K562 (cell line): ENCODE data around the gene SH3BP5. TPM values are rescaled to one million over a fixed set of nuclear protein-coding genes. Genes with fewer than 3 reads are reported as not detected.

Experiments
- ATAC-seq: fragments of 200-7000 bp; cut with Tn5 transposase; 3 replicates; pipeline ENCODE4 v1.9.1; 2020; ENCODE audit warnings: moderate library complexity
- Bru-seq: library from RNA; stranded (reverse); fragments of 400-500 nt; gene quantifications from one replicate; lab custom pipeline; 2021; lab: Mats Ljungman, UMichigan
- BruChase-seq, 2 experiments: library from RNA; stranded (reverse); fragments of 400-500 nt; gene quantifications; one replicate each; lab custom pipeline; 2021; lab: Mats Ljungman, UMichigan
- BruUV-seq: library from RNA; stranded (reverse); fragments of 400-500 nt; replicated peaks from 2 replicates; lab custom pipeline; 2021; lab: Mats Ljungman, UMichigan
- CTCF ChIA-PET: fragments of 300-600 bp; formaldehyde crosslinking; extraction: SDS; loops from one replicate; lab custom pipeline; 2021; ENCODE audit warnings: low intra/inter-chr PET ratio; lab: Yijun Ruan, JAX
- POLR2A ChIA-PET: fragments of 300-600, 350-650 bp; sonication (Branson Sonifier 250); formaldehyde crosslinking; extraction: SDS; loops from one replicate; lab custom pipeline; 2021; ENCODE audit warnings: antibody characterized with exemption, inconsistent platforms; lab: Yijun Ruan, JAX
- DNase-seq, 4 experiments: peaks; one replicate each; pipeline versions ENCODE4 v3.0.0 to v3.0.0-alpha.2; 2011 to 2018; ENCODE audit warnings: low spot score in 3 of 4, mixed read lengths in 3 of 4; ENCODE audit errors: extremely low read depth in 1 of 4
- FAIRE-seq: peaks from 2 replicates; lab custom pipeline; 2011; peaks lifted over from hg19 to GRCh38; lab: Jason Lieb, UNC
- H2AFZ ChIP-seq: 2 replicates; pipeline ENCODE4 v1.6.0; 2011; ENCODE audit warnings: low read depth, low read length, control low read depth, inconsistent platforms
- H3K27ac ChIP-seq: fragments of 200-600 bp; 3 replicates; pipeline ENCODE4 v1.8.0; 2011; ENCODE audit warnings: low read depth, mild to moderate bottlenecking, control low read depth, inconsistent platforms, low read length, moderate library complexity, mixed read lengths; ENCODE audit errors: extremely low read depth
- H3K27me3 ChIP-seq, 2 experiments: fragments of 300-600 bp in 1 of 2; 2 replicates in 1 of 2; 3 replicates in 1 of 2; pipeline versions ENCODE4 v1.6.0 to v1.8.0; 2011; ENCODE audit warnings: inconsistent platforms in 2 of 2, low read length in 2 of 2, mild to moderate bottlenecking in 1 of 2, mixed read lengths in 1 of 2, moderate library complexity in 1 of 2; ENCODE audit not compliant: control insufficient read depth in 2 of 2, insufficient read depth in 2 of 2
- H3K36me3 ChIP-seq: fragments of 300-600 bp; 3 replicates; pipeline ENCODE4 v1.8.0; 2011; ENCODE audit warnings: mild to moderate bottlenecking, low read length, inconsistent platforms; ENCODE audit not compliant: control insufficient read depth, insufficient read depth
- H3K4me1 ChIP-seq, 2 experiments: fragments of 200-600 bp in 1 of 2; replicated peaks in 1 of 2; 2 replicates in 1 of 2; 3 replicates in 1 of 2; pipeline versions ENCODE4 v1.5.1 to v1.8.0; 2011; ENCODE audit warnings: inconsistent platforms in 2 of 2, low read length in 2 of 2, mild to moderate bottlenecking in 1 of 2, mixed read lengths in 1 of 2, moderate library complexity in 1 of 2; ENCODE audit not compliant: control insufficient read depth in 2 of 2, insufficient read depth in 2 of 2
- H3K4me2 ChIP-seq: 2 replicates; pipeline ENCODE4 v1.6.1; 2011; ENCODE audit warnings: low read length, control low read depth, inconsistent platforms, mixed read lengths; ENCODE audit not compliant: insufficient read depth
- H3K4me3 ChIP-seq: fragments of 200-600 bp; sonication (generic), shearing (Covaris generic); 2 replicates; pipeline ENCODE4 v1.5.1; 2016; ENCODE audit warnings: control low read depth, inconsistent platforms
- H3K79me2 ChIP-seq: fragments of 200-600 bp; 3 replicates; pipeline ENCODE4 v1.8.0; 2011; ENCODE audit warnings: low read length, inconsistent platforms; ENCODE audit not compliant: control insufficient read depth, insufficient read depth
- H3K9ac ChIP-seq, 2 experiments: 2 replicates each; pipeline versions ENCODE4 v1.6.0 to v1.6.1; 2011; ENCODE audit warnings: low read depth in 2 of 2, low read length in 2 of 2, control low read depth in 1 of 2, inconsistent platforms in 1 of 2, mild to moderate bottlenecking in 1 of 2, mixed read lengths in 1 of 2; ENCODE audit not compliant: insufficient read depth in 1 of 2
- H3K9me1 ChIP-seq: one replicate; pipeline ENCODE4 v1.6.0; 2011; ENCODE audit warnings: inconsistent platforms, mild to moderate bottlenecking, low read length, moderate library complexity; ENCODE audit not compliant: control insufficient read depth, insufficient read depth
- H3K9me3 ChIP-seq: replicated peaks from 2 replicates; pipeline ENCODE4 v1.5.1; 2011; ENCODE audit warnings: low read depth, low read length, inconsistent platforms; ENCODE audit not compliant: control insufficient read depth, insufficient read depth
- H4K20me1 ChIP-seq: replicated peaks from 2 replicates; pipeline ENCODE4 v1.6.1; 2011; ENCODE audit warnings: low read length, inconsistent platforms, mixed read lengths; ENCODE audit not compliant: control insufficient read depth, insufficient read depth
- DMBX1 ChIP-seq: fragments of 250-450 bp; sonication (Bioruptor Pico); IDR thresholded peaks from 2 replicates; pipeline ENCODE4 v1.8.0; 2022; ENCODE audit warnings: inconsistent platforms, mild to moderate bottlenecking, moderate library complexity, borderline replicate concordance
- GATAD2A ChIP-seq: fragments of 450-650 bp; IDR thresholded peaks from 2 replicates; pipeline ENCODE4 v1.6.1; 2017
- NBN ChIP-seq: fragments of 450-650 bp; IDR thresholded peaks from 2 replicates; pipeline ENCODE4 v1.6.1; 2016; ENCODE audit warnings: low read depth, mild to moderate bottlenecking
- NR2C2 ChIP-seq, 2 experiments: fragments of 200-800 bp in 1 of 2; sonication (Bioruptor generic) in 1 of 2; sonication (generic) in 1 of 2; formaldehyde crosslinking in 1 of 2; IDR thresholded peaks; 2 replicates each; pipeline versions ENCODE4 v1.6.1 to v1.8.0; 2016 to 2022; ENCODE audit warnings: mild to moderate bottlenecking in 1 of 2, missing compliant biosample characterization in 1 of 2, missing genetic modification characterization in 1 of 2, missing genetic modification reagents in 1 of 2
- PCBP1 ChIP-seq: fragments of 200-400 bp; formaldehyde crosslinking; IDR thresholded peaks from 2 replicates; pipeline ENCODE4 v1.6.1; 2018; ENCODE audit warnings: mild to moderate bottlenecking, low read depth, low read length; ENCODE audit not compliant: poor library complexity, severe bottlenecking
- PPARD ChIP-seq: fragments of 250-450 bp; sonication (Bioruptor Pico); IDR thresholded peaks from 2 replicates; pipeline ENCODE4 v1.8.0; 2022; ENCODE audit warnings: inconsistent platforms, mild to moderate bottlenecking, moderate library complexity
- PTBP1 ChIP-seq: fragments of 200-400 bp; formaldehyde crosslinking; IDR thresholded peaks from 2 replicates; pipeline ENCODE4 v1.6.1; 2017; ENCODE audit warnings: low read depth, low read length
- SMARCB1 ChIP-seq: IDR thresholded peaks from 2 replicates; pipeline ENCODE4 v1.6.1; 2011; ENCODE audit warnings: improper control_type of control experiment, low read depth; ENCODE audit not compliant: insufficient read length
- ZBTB33 ChIP-seq: sonication (generic); formaldehyde crosslinking; IDR thresholded peaks from 2 replicates; pipeline ENCODE4 v1.8.1; 2023; ENCODE audit warnings: mild to moderate bottlenecking, missing genetic modification reagents
- WGBS: fragments of 100-300 bp; shearing (Covaris generic); methylation state at CpG from one replicate; pipeline ENCODE4 v1.1.6; 2016; ENCODE audit warnings: low coverage, mixed read lengths; ENCODE audit not compliant: insufficient coverage; ENCODE audit errors: missing lambda C conversion rate; 5-methylcytosine and 5-hydroxymethylcytosine counted together
- in situ Hi-C: fragments of 300-500 bp; cut with MboI; formaldehyde crosslinking; loops from 4 replicates; pipeline ENCODE4 v1.15.0; 2018; ENCODE audit warnings: inconsistent platforms, mixed read lengths
- intact Hi-C: fragments of 100-400 bp; cut with micrococcal nuclease; formaldehyde crosslinking; loops from 2 replicates; pipeline ENCODE4 v1.14.2; 2022
- long read RNA-seq, 3 experiments: library from polyadenylated mRNA in 2 of 3; library from RNA in 1 of 3; unstranded in 2 of 3; stranded (forward) in 1 of 3; transcript quantifications; one replicate each; pipeline ENCODE4 v2.0.0, GENCODE V29; 2019 to 2022
- polyA minus RNA-seq, 3 experiments: library from RNA; depleted of rRNA, polyadenylated mRNA; stranded (reverse); fragments of >200 nt; gene quantifications; 2 replicates each; pipeline ENCODE4 v1.2.3, GENCODE V29; 2011
- polyA plus RNA-seq, 8 experiments: library from polyadenylated mRNA; depleted of rRNA in 4 of 8; stranded (reverse) in 5 of 8; unstranded in 3 of 8; fragments of >200 nt; fragmentation: Nextera tagmentation in 2 of 8; fragmentation: Illumina TruSeq in 1 of 8; extraction: Ambion mirVana in 2 of 8; extraction: Trizol in 1 of 8; gene quantifications; 2 replicates each; pipeline versions ENCODE4 v1.2.1 to v1.2.3, GENCODE V29; 2011 to 2014; ENCODE audit warnings: inconsistent platforms in 1 of 8, missing spikeins in 1 of 8
- total RNA-seq, 7 experiments: library from RNA; depleted of rRNA in 6 of 7; stranded (reverse); fragments of >200 nt in 6 of 7; fragmentation: Illumina TruSeq in 2 of 7; extraction: Trizol in 2 of 7; gene quantifications; 2 replicates each; pipeline versions ENCODE4 v1.2.1 to v1.2.3, GENCODE V29; 2011 to 2021; ENCODE audit warnings: low replicate concordance in 1 of 7

SH3BP5 gene, protein sequence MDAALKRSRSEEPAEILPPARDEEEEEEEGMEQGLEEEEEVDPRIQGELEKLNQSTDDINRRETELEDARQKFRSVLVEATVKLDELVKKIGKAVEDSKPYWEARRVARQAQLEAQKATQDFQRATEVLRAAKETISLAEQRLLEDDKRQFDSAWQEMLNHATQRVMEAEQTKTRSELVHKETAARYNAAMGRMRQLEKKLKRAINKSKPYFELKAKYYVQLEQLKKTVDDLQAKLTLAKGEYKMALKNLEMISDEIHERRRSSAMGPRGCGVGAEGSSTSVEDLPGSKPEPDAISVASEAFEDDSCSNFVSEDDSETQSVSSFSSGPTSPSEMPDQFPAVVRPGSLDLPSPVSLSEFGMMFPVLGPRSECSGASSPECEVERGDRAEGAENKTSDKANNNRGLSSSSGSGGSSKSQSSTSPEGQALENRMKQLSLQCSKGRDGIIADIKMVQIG
- 17.8 and 19.2 TPM in 2 replicates for total RNA-seq (2011; cell fraction: chromatin; rRNA removed; ENCODE audit: low replicate concordance)
- 10.1 and 13.8 TPM in 2 replicates for total RNA-seq (2011; cell fraction: nucleolus; rRNA removed)
- total RNA-seq (2011; cell fraction: nucleoplasm; rRNA removed), result 11.7 and 17.1 TPM in 2 replicates
- 14.9 and 17.1 TPM in 2 replicates for total RNA-seq (2014; rRNA removed)
- 13.5 and 15.2 TPM in 2 replicates for total RNA-seq (2014; rRNA removed; fragmentation: Illumina TruSeq; extraction: Trizol)
- 12.2 and 13.5 TPM in 2 replicates for total RNA-seq (2015; rRNA removed; fragmentation: Illumina TruSeq; extraction: Trizol)
- total RNA-seq (2021), result 13.9 and 18.6 TPM in 2 replicates
- 26.2 and 29.0 TPM in 2 replicates for polyA plus RNA-seq (2011; rRNA removed)
- 19.8 and 19.9 TPM in 2 replicates for polyA plus RNA-seq (2011; cell fraction: cytosol; rRNA removed)
- polyA plus RNA-seq (2011; cell fraction: nucleus; rRNA removed), result 18.5 and 19.8 TPM in 2 replicates
- polyA plus RNA-seq (2012), result 20.4 and 27.0 TPM in 2 replicates
- 22.0 and 28.0 TPM in 2 replicates for polyA plus RNA-seq (2014; fragmentation: Illumina TruSeq; extraction: Trizol)
- polyA plus RNA-seq (2014; fragmentation: Nextera tagmentation; extraction: Ambion mirVana), result 1 to 10 TPM; 2.9 to 3.5 TPM
- 23.4 and 24.7 TPM in 2 replicates for polyA plus RNA-seq (2014; rRNA removed)
- polyA minus RNA-seq (2011; rRNA and poly(A)+ RNA removed), result 15.7 and 16.1 TPM in 2 replicates
- polyA minus RNA-seq (2011; cell fraction: cytosol; rRNA and poly(A)+ RNA removed), result 12.2 and 14.1 TPM in 2 replicates
- polyA minus RNA-seq (2011; cell fraction: nucleus; rRNA and poly(A)+ RNA removed), result 8.8 and 12.4 TPM in 2 replicates
- percentile 73 among the genes with signal in this experiment for Bru-seq, nascent RNA
- percentile 63 among the genes with signal in this experiment for BruChase-seq, experiment 1, labeled RNA remaining after a 2-hour chase
- percentile 69 among the genes with signal in this experiment for BruChase-seq, experiment 2, labeled RNA remaining after a 6-hour chase
- long read RNA-seq, experiment 1, transcript SH3BP5-202 (9 exons, 2,822 nt), result major isoform, 37 of 65 reads
- long read RNA-seq, experiment 1, partial matches to known transcripts, result 20 of 65 reads
- long read RNA-seq, experiment 1, other reads (novel, unspliced or antisense), result 8 of 65 reads
- long read RNA-seq, experiment 2, transcript SH3BP5-202 (9 exons, 2,822 nt), result major isoform, 8 of 19 reads
- long read RNA-seq, experiment 2, partial matches to known transcripts, result 2 of 19 reads
- long read RNA-seq, experiment 2, other reads (novel, unspliced or antisense), result 9 of 19 reads
- long read RNA-seq, experiment 3, transcript SH3BP5-202 (9 exons, 2,822 nt), result major isoform, 18 of 23 reads
- long read RNA-seq, experiment 3, partial matches to known transcripts, result 0 of 23 reads
- long read RNA-seq, experiment 3, other reads (novel, unspliced or antisense), result 5 of 23 reads

DNA sequence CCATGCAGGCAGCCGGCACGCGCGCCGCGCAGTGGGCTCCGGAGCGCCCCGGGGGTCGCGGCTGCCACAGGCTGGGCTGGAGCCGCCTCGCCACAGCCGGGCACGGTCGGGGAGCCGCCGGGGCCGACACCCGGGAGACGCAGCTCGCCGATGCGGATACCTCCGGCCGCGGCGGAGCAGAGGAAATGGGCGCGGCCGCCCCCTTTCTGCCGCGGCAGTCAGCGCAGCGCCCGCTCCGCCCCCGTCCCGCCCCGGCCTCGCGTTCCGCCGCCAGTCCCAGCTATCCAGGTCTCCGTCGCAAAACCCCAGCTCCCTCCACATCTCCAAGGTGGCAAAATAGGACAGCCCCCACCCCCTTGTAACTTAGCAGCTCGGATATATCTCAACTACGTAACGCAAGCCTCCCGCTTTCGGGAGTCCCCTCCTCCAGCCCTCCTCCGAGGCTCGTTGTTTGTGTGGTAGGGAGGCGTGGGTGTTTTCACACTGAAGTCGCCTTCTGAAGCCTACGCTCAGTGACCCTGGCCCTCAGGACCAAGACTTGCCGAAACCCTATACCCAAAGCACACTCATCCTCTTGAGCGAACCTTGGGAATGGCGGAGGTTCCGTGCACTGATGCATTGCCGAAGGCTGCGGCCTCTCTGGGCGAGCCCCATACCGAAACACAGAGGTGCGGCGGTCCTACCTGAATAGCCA, at the start of gene SH3BP5:
SH3BP5 (minus strand) TSS at position 182 of the 694 bp plus-strand sequence; CDS start at position 4, 178 bp downstream.
- Histone ChIP-seq H3K36me3 (peaks cover 17% of the 10 kb centered on the region; the same call in 1 of the 3 replicates), H3K9me3 (no peaks in the 10 kb centered on the region), H3K27me3 (no peaks in the 10 kb centered on the region), H3K9ac (peak within 1 kb of the TSS; percentile 68 to 98), H3K79me2 (peaks cover 20% of the 10 kb centered on the region; the same call in 2 of the 3 replicates), H4K20me1 (no peaks in the 10 kb centered on the region), H3K4me3 (peak within 1 kb of the TSS; percentile 85), H3K4me1 (peaks cover 23 to 31% of the 10 kb centered on the region in 2 experiments), H3K9me1 (no peaks in the 10 kb centered on the region), H2AFZ (peak within 1 kb of the TSS; percentile 100), H3K4me2 (peak within 1 kb of the TSS; percentile 93), H3K27ac (peak within 1 kb of the TSS; percentile 71)
- in situ Hi-C loops, result no loop called here
- WGBS, result 14% methylated on average over 66 of the region's 66 CpGs
- FAIRE-seq, result no peak
- no TSS peak for BruUV-seq
- peak; percentile 89 to 93 (median 92) for DNase-seq
- intact Hi-C loops, result loop anchor here (1.0 kb wide), 2 partner anchors 46 to 63 kb away; no protein-coding TSS in a partner anchor
- POLR2A ChIA-PET, result interaction anchor here (0.7 to 2.1 kb wide), 11 partner anchors 8 to 526 kb away, joined by 3 to 10 read pairs (median 4); no protein-coding TSS in a partner anchor
- CTCF ChIA-PET, result interaction anchor here (2.0 kb wide), 1 partner anchor 64 kb away, joined by 10 read pairs; no protein-coding TSS in a partner anchor
- ATAC-seq, result peak; percentile 98
- TF ChIP-seq GATAD2A, result no peak
- TF ChIP-seq PPARD (CRISPR knock-in tag), result no peak
- no peak for TF ChIP-seq SMARCB1
- TF ChIP-seq PCBP1, result peak; percentile 7
- TF ChIP-seq PTBP1, result no peak
- peak; percentile 48 for TF ChIP-seq NR2C2 (CRISPR knock-in tag; IDR thresholded peaks at IDR 0.05)
- TF ChIP-seq NR2C2 (tag; IDR thresholded peaks at IDR 0.05), result peak; percentile 27
- TF ChIP-seq NBN, result peak; percentile 34; the same call in 1 of the 2 replicates
- 0 out of 2 replicates have a peak, but pooled peaks have one; percentile 32 for TF ChIP-seq DMBX1 (CRISPR knock-in tag)
- 0 out of 2 replicates have a peak, but pooled peaks have one; percentile 28 for TF ChIP-seq ZBTB33
